Mammary epithelial cell (primary cell): Measurements from ENCODE around the gene BTBD9.

Source experiments
- EZH2 ChIP-seq: IDR thresholded peaks from 2 replicates; pipeline ENCODE4 v1.6.1; 2012; ENCODE audit warnings: low read length, inconsistent platforms, borderline replicate concordance
- TF ChIP-seq, protein P1 (sequence below), 2 donors: IDR thresholded peaks in 1 of 2; conservative IDR thresholded peaks in 1 of 2; 2 replicates each; pipeline ENCODE4 v1.5.1; 2011 to 2012; ENCODE audit warnings: inconsistent platforms in 2 of 2, low read length in 2 of 2, mild to moderate bottlenecking in 2 of 2, control low read depth in 1 of 2, low read depth in 1 of 2; ENCODE audit not compliant: insufficient read depth in 1 of 2; ENCODE audit errors: extremely low read depth in 1 of 2

DNA sequence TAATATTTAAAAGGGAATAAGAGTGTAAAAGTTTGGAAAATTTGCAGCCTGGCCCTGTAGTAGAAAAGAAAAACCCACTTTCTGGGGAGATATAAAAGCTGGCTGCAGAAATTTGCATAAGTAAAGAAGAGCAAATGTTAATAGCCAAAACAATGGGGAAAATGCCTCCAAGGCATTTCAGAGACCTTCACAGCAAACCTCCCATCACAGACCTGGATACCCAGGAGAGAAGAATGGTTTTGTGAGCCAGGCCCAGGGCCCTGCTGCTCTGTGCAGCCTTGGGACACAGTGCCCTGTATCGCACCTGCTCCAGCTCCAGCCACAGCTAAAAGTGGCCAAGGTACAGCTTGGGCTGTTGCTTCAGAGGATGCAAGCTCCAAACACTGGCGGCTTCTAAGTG lies 113.8 kb downstream of the BTBD9 start:
- TF ChIP-seq, protein P1, sequence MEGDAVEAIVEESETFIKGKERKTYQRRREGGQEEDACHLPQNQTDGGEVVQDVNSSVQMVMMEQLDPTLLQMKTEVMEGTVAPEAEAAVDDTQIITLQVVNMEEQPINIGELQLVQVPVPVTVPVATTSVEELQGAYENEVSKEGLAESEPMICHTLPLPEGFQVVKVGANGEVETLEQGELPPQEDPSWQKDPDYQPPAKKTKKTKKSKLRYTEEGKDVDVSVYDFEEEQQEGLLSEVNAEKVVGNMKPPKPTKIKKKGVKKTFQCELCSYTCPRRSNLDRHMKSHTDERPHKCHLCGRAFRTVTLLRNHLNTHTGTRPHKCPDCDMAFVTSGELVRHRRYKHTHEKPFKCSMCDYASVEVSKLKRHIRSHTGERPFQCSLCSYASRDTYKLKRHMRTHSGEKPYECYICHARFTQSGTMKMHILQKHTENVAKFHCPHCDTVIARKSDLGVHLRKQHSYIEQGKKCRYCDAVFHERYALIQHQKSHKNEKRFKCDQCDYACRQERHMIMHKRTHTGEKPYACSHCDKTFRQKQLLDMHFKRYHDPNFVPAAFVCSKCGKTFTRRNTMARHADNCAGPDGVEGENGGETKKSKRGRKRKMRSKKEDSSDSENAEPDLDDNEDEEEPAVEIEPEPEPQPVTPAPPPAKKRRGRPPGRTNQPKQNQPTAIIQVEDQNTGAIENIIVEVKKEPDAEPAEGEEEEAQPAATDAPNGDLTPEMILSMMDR (conservative IDR thresholded peaks at IDR 0.05 in 1 of 2, IDR thresholded peaks at IDR 0.05 in 1 of 2; ENCODE audit: extremely low read depth in 1 of 2, insufficient read depth in 1 of 2, low read depth in 1 of 2, low read length in 2 of 2) = no peak
- no peak for TF ChIP-seq EZH2
